Aorta (tissue), 5 donors: ENCODE data around the gene POLE. TPM values are rescaled to one million over a fixed set of nuclear protein-coding genes. Genes with fewer than 3 reads are reported as not detected.

Experiments used
- ATAC-seq: fragments of 200-7000 bp; cut with Tn5 transposase; one replicate; pipeline ENCODE4 v1.9.1; 2022; ENCODE audit warnings: moderate library complexity; ENCODE audit not compliant: low FRiP score
- DNase-seq, 2 donors: peaks; one replicate each; pipeline ENCODE4 v3.0.0-alpha.2; 2020
- H3K27ac ChIP-seq, 2 donors: one replicate each; pipeline ENCODE4 v1.5.1; 2013; ENCODE audit warnings: low read length in 2 of 2, mild to moderate bottlenecking in 2 of 2, moderate library complexity in 2 of 2, control low read depth in 1 of 2, inconsistent platforms in 1 of 2, low read depth in 1 of 2
- H3K27me3 ChIP-seq, 2 donors: one replicate each; pipeline ENCODE4 v1.6.1; 2013; ENCODE audit warnings: control low read depth in 1 of 2, low read length in 1 of 2, mild to moderate bottlenecking in 1 of 2, moderate library complexity in 1 of 2; ENCODE audit not compliant: insufficient read depth in 2 of 2, control insufficient read depth in 1 of 2
- H3K36me3 ChIP-seq, 2 donors: one replicate each; pipeline ENCODE4 v1.6.1; 2013; ENCODE audit warnings: control low read depth in 1 of 2, low read length in 1 of 2, mild to moderate bottlenecking in 1 of 2; ENCODE audit not compliant: insufficient read depth in 2 of 2, control insufficient read depth in 1 of 2
- H3K4me1 ChIP-seq, 2 donors: one replicate each; pipeline ENCODE4 v1.6.1; 2013; ENCODE audit warnings: low read length in 2 of 2, control low read depth in 1 of 2, mild to moderate bottlenecking in 1 of 2, moderate library complexity in 1 of 2; ENCODE audit not compliant: insufficient read depth in 2 of 2, control insufficient read depth in 1 of 2
- H3K4me3 ChIP-seq, 2 donors: one replicate each; pipeline ENCODE4 v1.5.1; 2013; ENCODE audit warnings: low read length in 2 of 2, control low read depth in 1 of 2, mild to moderate bottlenecking in 1 of 2
- H3K9me3 ChIP-seq: one replicate; pipeline ENCODE4 v1.6.1; 2013; ENCODE audit warnings: mild to moderate bottlenecking, low read length; ENCODE audit not compliant: control insufficient read depth
- WGBS, 2 donors: extraction: QIAGEN DNeasy Blood & Tissue Kit; methylation state at CpG; one replicate each; pipeline ENCODE4 v1.1.7; 2013; 5-methylcytosine and 5-hydroxymethylcytosine counted together
- intact Hi-C, 2 donors: fragments of 100-400 bp; cut with DNase I; formaldehyde crosslinking; loops; one replicate each; pipeline versions ENCODE4 v1.14.2 to v1.15.0; 2022
- long read RNA-seq, 2 donors: library from polyadenylated mRNA; unstranded; transcript quantifications; one replicate each; pipeline ENCODE4 v2.0.0, GENCODE V29; 2020 to 2021
- polyA plus RNA-seq, 2 donors: library from polyadenylated mRNA; stranded (reverse); fragments of 200-250 nt; gene quantifications; one replicate each; pipeline ENCODE4 v1.2.3, GENCODE V29; 2013
- total RNA-seq, 2 donors: library from RNA; stranded (reverse); fragmentation: NEBNext Ultra II Directional; extraction: Animal tissue kit (Norgen Biotek cat#: 25700); gene quantifications; one replicate each; pipeline ENCODE4 v1.2.1, GENCODE V29; 2021
- donor health status: healthy with polysubstance abuse.
- donor health status: Bipolar disorder and iron deficiency.
- donor health status: DM: no; HTN: no; CAD: no.
- donor health status: DM: no; HTN: no; CAD: no.
- donor health status: DM: yes; HTN: yes; CAD: no.

The POLE gene
- 10 to 100 TPM; 33.0 to 46.8 TPM for total RNA-seq
- polyA plus RNA-seq: 10 to 100 TPM in 1 of 2 donors, 1 to 10 TPM in 1; 7.5 to 41.4 TPM
- long read RNA-seq, donor 1, partial matches to known transcripts: 11 of 18 reads
- long read RNA-seq, donor 1, other reads (novel, unspliced or antisense): 6 of 18 reads
- long read RNA-seq, donor 2, full-length matches to known transcripts: 1 of 9 reads
- long read RNA-seq, donor 2, partial matches to known transcripts: 5 of 9 reads
- long read RNA-seq, donor 2, other reads (novel, unspliced or antisense): 3 of 9 reads

- H3K36me3 ChIP-seq: no peaks in the 10 kb centered on the region
- H3K4me1 ChIP-seq: no peaks in the 10 kb centered on the region
- H3K9me3 ChIP-seq: no peaks in the 10 kb centered on the region
- peak within 1 kb of the TSS; percentile 98 for H3K4me3 ChIP-seq
- intact Hi-C loops: loop anchor here in 1 of 2 donors (2.0 kb wide), 1 partner anchor 23 kb away; the partner anchor contains the start of gene PGAM5
- peak; percentile 97 to 98 for DNase-seq
- peak; percentile 100 for ATAC-seq
- no peaks in the 10 kb centered on the region for H3K27me3 ChIP-seq
- H3K27ac ChIP-seq: peak within 1 kb of the TSS in 1 of 2 donors; percentile 24
- WGBS, 2 donors: 0% methylated on average over 101 to 134 of the region's 134 CpGs
These were observed at the start of gene POLE, which contains the start of gene PXMP2 for GRCh38 chr12:132687211-132688164. TSS of gene POLE (minus strand) at chr12:132687342. CDS start at chr12:132687315, 27 bp downstream. TSS of gene PXMP2 (plus strand) at chr12:132687587. CDS start at chr12:132687671, 84 bp downstream.

GRCh38 chr12:132736913-132737312 lies 49.8 kb upstream of the POLE start:
- 90 to 91% methylated on average over 15 of the region's 15 CpGs for WGBS, 2 donors
- H3K9me3 ChIP-seq: no peaks in the 10 kb centered on the region
- H3K27ac ChIP-seq: no peak overlapping the region
- peak in 1 of 2 donors; percentile 38 for DNase-seq
- H3K27me3 ChIP-seq: no peaks in the 10 kb centered on the region
- intact Hi-C loops: no loop called here
- no peak overlapping the region for H3K4me3 ChIP-seq
- peaks cover 5 to 16% of the 10 kb centered on the region in 2 donors for H3K36me3 ChIP-seq
- H3K4me1 ChIP-seq: no peaks in the 10 kb centered on the region
- ATAC-seq: no peak

- no peak for ATAC-seq
- WGBS, 2 donors: 93 to 94% methylated on average over 12 of the region's 12 CpGs
- no peak for DNase-seq
- Histone ChIP-seq H3K4me1 (no peaks in the 10 kb centered on the region), H3K36me3 (peaks cover 5 to 16% of the 10 kb centered on the region in 2 donors), H3K4me3 (no peak overlapping the region), H3K9me3 (no peaks in the 10 kb centered on the region), H3K27ac (no peak overlapping the region), H3K27me3 (no peaks in the 10 kb centered on the region)
- intact Hi-C loops: no loop called here
These were observed 49.2 kb upstream of the POLE start for GRCh38 chr12:132736378-132736777.

GRCh38 chr12:132735496-132735895 lies 48.4 kb upstream of the POLE start:
- Histone ChIP-seq H3K4me1 (no peaks in the 10 kb centered on the region), H3K27ac (no peak overlapping the region), H3K36me3 (peaks cover 5 to 13% of the 10 kb centered on the region in 2 donors), H3K9me3 (no peaks in the 10 kb centered on the region), H3K27me3 (no peaks in the 10 kb centered on the region), H3K4me3 (no peak overlapping the region)
- WGBS, 2 donors: 92% methylated on average over 20 of the region's 20 CpGs
- DNase-seq: no peak
- ATAC-seq: no peak
- intact Hi-C loops: no loop called here

GRCh38 chr12:132734206-132734605 lies 47.1 kb upstream of the POLE start:
- ATAC-seq (no peak), DNase-seq (no peak)
- no peaks in the 10 kb centered on the region for H3K4me1 ChIP-seq
- no peaks in the 10 kb centered on the region for H3K27me3 ChIP-seq
- no peak overlapping the region for H3K27ac ChIP-seq
- WGBS, 2 donors: 66% methylated on average over 10 of the region's 10 CpGs
- intact Hi-C loops: no loop called here
- H3K9me3 ChIP-seq: no peaks in the 10 kb centered on the region
- no peak overlapping the region for H3K4me3 ChIP-seq
- H3K36me3 ChIP-seq: peaks cover 8 to 11% of the 10 kb centered on the region in 2 donors

- Histone ChIP-seq H3K9me3 (no peaks in the 10 kb centered on the region), H3K27me3 (no peaks in the 10 kb centered on the region), H3K4me3 (no peak overlapping the region), H3K36me3 (peaks cover 8 to 16% of the 10 kb centered on the region in 2 donors), H3K4me1 (no peaks in the 10 kb centered on the region), H3K27ac (no peak overlapping the region)
- DNase-seq: peak in 1 of 2 donors; percentile 17
- ATAC-seq: no peak
- 88 to 89% methylated on average over 17 of the region's 17 CpGs for WGBS, 2 donors
- intact Hi-C loops: no loop called here
These were observed 44.4 kb upstream of the POLE start for GRCh38 chr12:132731574-132731973.

- WGBS, 2 donors: 93 to 96% methylated on average over 11 of the region's 11 CpGs
- Histone ChIP-seq H3K4me1 (no peaks in the 10 kb centered on the region), H3K9me3 (no peaks in the 10 kb centered on the region), H3K27ac (no peak overlapping the region), H3K36me3 (peaks cover 8 to 19% of the 10 kb centered on the region in 2 donors), H3K27me3 (no peaks in the 10 kb centered on the region), H3K4me3 (no peak overlapping the region)
- DNase-seq (no peak), ATAC-seq (no peak)
- intact Hi-C loops: no loop called here
These were observed 43.2 kb upstream of the POLE start for GRCh38 chr12:132730353-132730752.

GRCh38 chr12:132729541-132730320 lies 42.6 kb upstream of the POLE start:
- DNase-seq (no peak), ATAC-seq (no peak)
- H3K4me3 ChIP-seq: no peak overlapping the region
- WGBS, 2 donors: 86 to 89% methylated on average over 24 of the region's 24 CpGs
- intact Hi-C loops: no loop called here
- H3K4me1 ChIP-seq: no peaks in the 10 kb centered on the region
- H3K9me3 ChIP-seq: no peaks in the 10 kb centered on the region
- H3K27me3 ChIP-seq: no peaks in the 10 kb centered on the region
- peaks cover 8 to 18% of the 10 kb centered on the region in 2 donors for H3K36me3 ChIP-seq
- no peak overlapping the region for H3K27ac ChIP-seq
